Upper lobe of left lung (tissue), 4 donors: ENCODE measurements around the gene PRKCA.

Experiments used
- CTCF ChIP-seq, 6 experiments: fragments of 450-650 bp in 4 of 6; fragments of 200-600 bp in 2 of 6; sonication (generic) in 2 of 6; IDR thresholded peaks; one replicate each; pipeline ENCODE4 v1.5.1; 2016 to 2019; ENCODE audit warnings: antibody characterized with exemption in 6 of 6
- EP300 ChIP-seq, 4 donors: sonication (generic); formaldehyde crosslinking; IDR thresholded peaks; one replicate each; pipeline ENCODE4 v1.5.1; 2017; ENCODE audit warnings: antibody characterized with exemption in 4 of 4, control low read depth in 2 of 4
- POLR2A ChIP-seq, 4 donors: fragments of 450-650 bp; IDR thresholded peaks; one replicate each; pipeline ENCODE4 v1.5.1; 2016 to 2017; ENCODE audit warnings: antibody characterized with exemption in 4 of 4, mild to moderate bottlenecking in 2 of 4
- POLR2AphosphoS5 ChIP-seq, 2 donors: sonication (generic); formaldehyde crosslinking; IDR thresholded peaks; one replicate each; pipeline ENCODE4 v1.5.1; 2017; ENCODE audit warnings: antibody characterized with exemption in 2 of 2

GRCh38 chr17:66764506-66764905, 462.1 kb downstream of the PRKCA start:
- TF ChIP-seq CTCF (IDR thresholded peaks at IDR 0.05) (no peak), EP300 (IDR thresholded peaks at IDR 0.05) (no peak), POLR2AphosphoS5 (IDR thresholded peaks at IDR 0.05) (no peak), POLR2A (IDR thresholded peaks at IDR 0.05) (no peak)
